ENCODE measurements around the gene STEEP1. TPM values are rescaled to one million over a fixed set of nuclear protein-coding genes. Genes with fewer than 3 reads are reported as not detected.

STEEP1 gene
- total RNA-seq, 1 experiment from 2014 or later: 39.2 TPM

- CTCF ChIA-PET: no interaction called here
- no peak for DNase-seq (ENCODE audit: low spot score)
- no peaks in the 10 kb centered on the region for H3K9me3 ChIP-seq (ENCODE audit: low read depth, low read length, poor library complexity, severe bottlenecking)
- POLR2A ChIA-PET (ENCODE audit: low non-redundant PET): no interaction called here
- H3K4me1 ChIP-seq (ENCODE audit: insufficient read depth, low read length, poor library complexity, severe bottlenecking): peaks cover 5% of the 10 kb centered on the region
- BruUV-seq (replicated peaks): no TSS peak
- peaks cover 6% of the 10 kb centered on the region for H3K36me3 ChIP-seq (ENCODE audit: insufficient read depth, low read length, poor library complexity, severe bottlenecking)
- H3K27me3 ChIP-seq (replicated peaks; ENCODE audit: insufficient read depth, low read depth, low read length, poor library complexity): no peaks in the 10 kb centered on the region
- H3K27ac ChIP-seq (ENCODE audit: low read depth, low read length, poor library complexity, severe bottlenecking): no peak overlapping the region
- no peak overlapping the region for H3K4me3 ChIP-seq (ENCODE audit: low read depth, low read length, poor library complexity, severe bottlenecking)
- no peak for TF ChIP-seq EZH2 (IDR thresholded peaks at IDR 0.05; ENCODE audit: borderline replicate concordance, low read depth, low read length, poor library complexity, severe bottlenecking)
- TF ChIP-seq, protein P1, sequence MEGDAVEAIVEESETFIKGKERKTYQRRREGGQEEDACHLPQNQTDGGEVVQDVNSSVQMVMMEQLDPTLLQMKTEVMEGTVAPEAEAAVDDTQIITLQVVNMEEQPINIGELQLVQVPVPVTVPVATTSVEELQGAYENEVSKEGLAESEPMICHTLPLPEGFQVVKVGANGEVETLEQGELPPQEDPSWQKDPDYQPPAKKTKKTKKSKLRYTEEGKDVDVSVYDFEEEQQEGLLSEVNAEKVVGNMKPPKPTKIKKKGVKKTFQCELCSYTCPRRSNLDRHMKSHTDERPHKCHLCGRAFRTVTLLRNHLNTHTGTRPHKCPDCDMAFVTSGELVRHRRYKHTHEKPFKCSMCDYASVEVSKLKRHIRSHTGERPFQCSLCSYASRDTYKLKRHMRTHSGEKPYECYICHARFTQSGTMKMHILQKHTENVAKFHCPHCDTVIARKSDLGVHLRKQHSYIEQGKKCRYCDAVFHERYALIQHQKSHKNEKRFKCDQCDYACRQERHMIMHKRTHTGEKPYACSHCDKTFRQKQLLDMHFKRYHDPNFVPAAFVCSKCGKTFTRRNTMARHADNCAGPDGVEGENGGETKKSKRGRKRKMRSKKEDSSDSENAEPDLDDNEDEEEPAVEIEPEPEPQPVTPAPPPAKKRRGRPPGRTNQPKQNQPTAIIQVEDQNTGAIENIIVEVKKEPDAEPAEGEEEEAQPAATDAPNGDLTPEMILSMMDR (conservative IDR thresholded peaks at IDR 0.05; ENCODE audit: low read depth, low read length): no peak
- intact Hi-C loops (cut with micrococcal nuclease; ENCODE audit: unreplicated experiment): no loop called here
These were observed 14.2 kb upstream of the STEEP1 start for GRCh38 chrX:119579414-119579813.

GRCh38 chrX:119574394-119575266 is 9.4 kb upstream of the STEEP1 start, which contains the start of gene UBE2A:
Gene UBE2A, plus strand, starts transcription at chrX:119574563. Its CDS starts 149 bp downstream, at chrX:119574712.
- Histone ChIP-seq H3K27ac (ENCODE audit: low read depth, low read length, poor library complexity, severe bottlenecking) (peak within 1 kb of the TSS; percentile 91), H3K36me3 (ENCODE audit: insufficient read depth, low read length, poor library complexity, severe bottlenecking) (peaks cover 6% of the 10 kb centered on the region), H3K27me3 (replicated peaks; ENCODE audit: insufficient read depth, low read depth, low read length, poor library complexity) (no peaks in the 10 kb centered on the region), H3K4me1 (ENCODE audit: insufficient read depth, low read length, poor library complexity, severe bottlenecking) (peaks cover 5% of the 10 kb centered on the region), H3K4me3 (ENCODE audit: low read depth, low read length, poor library complexity, severe bottlenecking) (peak within 1 kb of the TSS; percentile 90), H3K9me3 (ENCODE audit: low read depth, low read length, poor library complexity, severe bottlenecking) (no peaks in the 10 kb centered on the region)
- TF ChIP-seq, protein P1 (conservative IDR thresholded peaks at IDR 0.05; ENCODE audit: low read depth, low read length): 0 out of 2 replicates have a peak, but pooled peaks have one; percentile 18
- no peak for TF ChIP-seq EZH2 (IDR thresholded peaks at IDR 0.05; ENCODE audit: borderline replicate concordance, low read depth, low read length, poor library complexity, severe bottlenecking)
- BruUV-seq (replicated peaks): no TSS peak
- POLR2A ChIA-PET (ENCODE audit: low non-redundant PET): interaction anchor here (0.6 kb wide), 1 partner anchor 94 kb away, joined by 3 read pairs; no protein-coding TSS in a partner anchor
- intact Hi-C loops (cut with micrococcal nuclease; ENCODE audit: unreplicated experiment): no loop called here
- CTCF ChIA-PET: interaction anchor here (0.6 kb wide), 1 partner anchor 21 kb away, joined by 6 read pairs; no protein-coding TSS in a partner anchor
- DNase-seq (ENCODE audit: low spot score): peak; percentile 93

- Histone ChIP-seq H3K4me1 (ENCODE audit: insufficient read depth, low read length, poor library complexity, severe bottlenecking) (peaks cover 5% of the 10 kb centered on the region), H3K4me3 (ENCODE audit: low read depth, low read length, poor library complexity, severe bottlenecking) (peak overlapping the region; percentile 90), H3K27ac (ENCODE audit: low read depth, low read length, poor library complexity, severe bottlenecking) (peak overlapping the region; percentile 91), H3K9me3 (ENCODE audit: low read depth, low read length, poor library complexity, severe bottlenecking) (no peaks in the 10 kb centered on the region), H3K27me3 (replicated peaks; ENCODE audit: insufficient read depth, low read depth, low read length, poor library complexity) (no peaks in the 10 kb centered on the region), H3K36me3 (ENCODE audit: insufficient read depth, low read length, poor library complexity, severe bottlenecking) (peaks cover 6% of the 10 kb centered on the region)
- intact Hi-C loops (cut with micrococcal nuclease; ENCODE audit: unreplicated experiment): no loop called here
- DNase-seq (ENCODE audit: low spot score): peak; percentile 24
- no peak for TF ChIP-seq EZH2 (IDR thresholded peaks at IDR 0.05; ENCODE audit: borderline replicate concordance, low read depth, low read length, poor library complexity, severe bottlenecking)
- TF ChIP-seq, protein P1 (conservative IDR thresholded peaks at IDR 0.05; ENCODE audit: low read depth, low read length): no peak
- ChIA-PET CTCF (interaction anchor here (0.5 to 0.6 kb wide), 3 partner anchors 20 to 201 kb away, joined by 3 to 6 read pairs (median 3); no protein-coding TSS in a partner anchor), POLR2A (ENCODE audit: low non-redundant PET) (interaction anchor here (0.6 kb wide), 1 partner anchor 94 kb away, joined by 3 read pairs; no protein-coding TSS in a partner anchor)
- BruUV-seq (replicated peaks): no TSS peak
These were observed 8.7 kb upstream of the STEEP1 start for GRCh38 chrX:119573840-119574393.
